HFF-Myc (cell line): Measurements from ENCODE around the gene MGAT5B.

Source experiments
- DNase-seq: peaks from one replicate; pipeline ENCODE4 v3.0.0-alpha.2; 2011; ENCODE audit warnings: low read depth; ENCODE audit errors: extremely low read depth
- H3K4me3 ChIP-seq: replicated peaks from 2 replicates; pipeline ENCODE4 v1.5.1; 2011; ENCODE audit warnings: low read depth, mild to moderate bottlenecking, control low read depth, low read length
- CTCF ChIP-seq: IDR thresholded peaks from 2 replicates; pipeline ENCODE4 v1.5.1; 2012; ENCODE audit warnings: mild to moderate bottlenecking, low read depth, low read length, control low read depth; ENCODE audit errors: missing control alignments

Gene MGAT5B

GRCh38 chr17:76914937-76915336 lies 46.7 kb downstream of the MGAT5B start:
- H3K4me3 ChIP-seq: no peak overlapping the region
- no peak for TF ChIP-seq CTCF
- DNase-seq: no peak

GRCh38 chr17:76915840-76916510 lies 47.8 kb downstream of the MGAT5B start:
- TF ChIP-seq CTCF: no peak
- H3K4me3 ChIP-seq: no peak overlapping the region
- DNase-seq: no peak

GRCh38 chr17:76917829-76918228 lies 49.6 kb downstream of the MGAT5B start:
- no peak for DNase-seq
- no peak for TF ChIP-seq CTCF
- no peak overlapping the region for H3K4me3 ChIP-seq

GRCh38 chr17:76918811-76919210 lies 50.6 kb downstream of the MGAT5B start:
- no peak overlapping the region for H3K4me3 ChIP-seq
- no peak for TF ChIP-seq CTCF
- no peak for DNase-seq

GRCh38 chr17:76920364-76921139 lies 52.3 kb downstream of the MGAT5B start:
- no peak for TF ChIP-seq CTCF
- DNase-seq: no peak
- no peak overlapping the region for H3K4me3 ChIP-seq

GRCh38 chr17:76921340-76922036 lies 53.3 kb downstream of the MGAT5B start:
- TF ChIP-seq CTCF: no peak
- H3K4me3 ChIP-seq: no peak overlapping the region
- no peak for DNase-seq
